HG03521 (cell line): ENCODE data around the gene DNAJC8.

Experiments used
- ATAC-seq: cut with Tn5 transposase; IDR thresholded peaks from one replicate; pipeline ENCODE4 v1.9.1; 2021; ENCODE audit warnings: mild to moderate bottlenecking, moderate library complexity; ENCODE audit not compliant: unreplicated experiment

The DNAJC8 gene

GRCh38 chr1:28173980-28174297, 58.9 kb downstream of the DNAJC8 start:
- no peak for ATAC-seq

GRCh38 chr1:28173151-28173979, 59.5 kb downstream of the DNAJC8 start:
- no peak for ATAC-seq

GRCh38 chr1:28172713-28173150, 60.1 kb downstream of the DNAJC8 start:
- ATAC-seq: peak; percentile 58

GRCh38 chr1:28171246-28171645, 61.6 kb downstream of the DNAJC8 start:
- no peak for ATAC-seq

GRCh38 chr1:28170001-28170596, 62.7 kb downstream of the DNAJC8 start:
- ATAC-seq: no peak

- ATAC-seq: no peak
Observed at GRCh38 chr1:28163496-28164161, 69.2 kb downstream of the DNAJC8 start.

GRCh38 chr1:28162151-28162550, 70.7 kb downstream of the DNAJC8 start:
- ATAC-seq: no peak

- no peak for ATAC-seq
Observed at GRCh38 chr1:28161751-28162150, 71.1 kb downstream of the DNAJC8 start.

GRCh38 chr1:28160782-28161266, 72.0 kb downstream of the DNAJC8 start:
- ATAC-seq: no peak

- no peak for ATAC-seq
Observed at GRCh38 chr1:28159680-28160079, 73.1 kb downstream of the DNAJC8 start.

GRCh38 chr1:28159243-28159642, 73.6 kb downstream of the DNAJC8 start:
- ATAC-seq: no peak

- no peak for ATAC-seq
Observed at GRCh38 chr1:28157894-28158293, 74.9 kb downstream of the DNAJC8 start.

- ATAC-seq: no peak
Observed at GRCh38 chr1:28156821-28157220, 76.0 kb downstream of the DNAJC8 start.

- no peak for ATAC-seq
Observed at GRCh38 chr1:28155628-28156027, 77.2 kb downstream of the DNAJC8 start.

- no peak for ATAC-seq
Observed at GRCh38 chr1:28154078-28154594, 78.7 kb downstream of the DNAJC8 start.
